GM19324 (cell line): ENCODE data around the gene GPATCH4.
A peak's percentile ranks its signal among the peaks of the same experiment; 100 is the strongest.
"Not testable (repeated sequence)": the region's sequence is repeated elsewhere in the genome, so short reads cannot be mapped to it uniquely, and the experiment has no call there.

ENCODE experiments used
- ATAC-seq: cut with Tn5 transposase; IDR thresholded peaks from one replicate; pipeline ENCODE4 v1.9.1; 2021; ENCODE audit warnings: mild to moderate bottlenecking, moderate library complexity; ENCODE audit not compliant: unreplicated experiment, low FRiP score

GPATCH4 gene

DNA sequence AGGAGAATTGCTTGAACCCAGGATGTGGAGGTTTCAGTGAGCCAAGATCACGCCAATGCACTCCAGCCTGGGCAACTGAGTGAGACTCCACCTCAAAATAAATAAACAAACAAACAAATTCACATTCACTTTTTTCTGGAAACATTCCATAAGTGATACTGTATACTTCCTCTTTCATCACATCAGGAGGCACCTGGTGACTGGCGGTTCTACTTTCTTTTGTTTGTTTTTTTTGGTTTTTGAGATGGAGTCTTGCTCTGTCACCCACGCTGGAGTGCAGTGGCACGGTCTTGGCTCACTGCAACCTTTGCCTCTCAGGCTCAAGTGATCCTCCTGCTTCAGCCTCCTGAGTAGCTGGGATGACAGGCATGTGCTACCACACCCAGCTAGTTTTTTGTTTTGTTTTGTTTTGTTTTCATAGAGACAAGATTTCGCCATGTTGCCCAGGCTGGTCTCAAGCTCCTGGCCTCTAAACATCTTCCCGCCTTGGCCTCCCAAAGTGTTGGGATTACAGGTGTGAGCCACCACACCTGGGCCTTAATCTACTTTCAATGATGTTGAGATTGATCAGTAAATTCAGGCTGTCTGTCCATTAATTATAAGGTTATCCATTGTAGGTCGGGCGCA, 28.7 kb upstream of the GPATCH4 start:
- no peak for ATAC-seq

DNA sequence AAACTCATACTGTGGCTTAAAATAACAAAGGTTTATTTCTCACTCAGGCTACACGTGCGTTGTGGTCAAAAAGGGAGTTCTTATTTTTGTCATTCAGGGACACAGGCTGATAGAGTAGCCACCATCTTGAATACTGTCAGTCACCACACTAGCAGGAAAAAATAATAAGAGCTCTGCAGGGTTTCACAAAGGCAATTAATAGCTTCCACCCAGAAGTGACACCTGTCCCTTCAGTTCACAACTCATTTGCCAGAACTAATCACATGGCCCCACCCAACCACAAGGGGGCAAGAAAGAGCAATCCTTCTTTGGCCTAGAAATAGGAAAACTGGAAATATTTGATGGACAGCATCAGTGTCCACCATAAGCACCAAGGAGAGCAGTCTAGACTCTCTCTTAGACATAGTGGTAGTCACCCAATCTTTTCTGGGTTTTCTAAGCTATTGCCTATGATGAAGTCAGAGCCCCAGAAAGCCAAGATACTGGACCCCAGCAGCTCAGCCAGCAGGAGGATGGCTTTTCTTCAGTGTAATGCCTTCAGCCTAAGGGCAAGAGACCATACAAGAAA, 26.1 kb upstream of the GPATCH4 start:
- no peak for ATAC-seq

DNA sequence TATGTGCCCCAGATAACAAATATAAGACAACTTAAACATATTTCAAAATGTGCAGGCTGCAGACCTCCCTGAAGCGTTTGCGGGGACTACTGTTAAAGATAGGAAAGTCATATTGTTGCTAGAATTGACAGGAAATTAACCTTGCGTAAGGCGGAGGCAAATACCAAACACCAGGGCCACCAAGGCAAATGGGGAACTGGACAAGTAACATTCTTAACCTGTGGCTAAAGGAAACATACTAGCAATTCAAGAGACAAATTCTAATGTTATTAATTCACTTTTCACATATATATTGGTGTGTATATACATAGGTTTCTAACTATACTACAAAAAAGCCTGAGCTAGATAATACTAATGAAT, 24.8 kb upstream of the GPATCH4 start:
- no peak for ATAC-seq

DNA sequence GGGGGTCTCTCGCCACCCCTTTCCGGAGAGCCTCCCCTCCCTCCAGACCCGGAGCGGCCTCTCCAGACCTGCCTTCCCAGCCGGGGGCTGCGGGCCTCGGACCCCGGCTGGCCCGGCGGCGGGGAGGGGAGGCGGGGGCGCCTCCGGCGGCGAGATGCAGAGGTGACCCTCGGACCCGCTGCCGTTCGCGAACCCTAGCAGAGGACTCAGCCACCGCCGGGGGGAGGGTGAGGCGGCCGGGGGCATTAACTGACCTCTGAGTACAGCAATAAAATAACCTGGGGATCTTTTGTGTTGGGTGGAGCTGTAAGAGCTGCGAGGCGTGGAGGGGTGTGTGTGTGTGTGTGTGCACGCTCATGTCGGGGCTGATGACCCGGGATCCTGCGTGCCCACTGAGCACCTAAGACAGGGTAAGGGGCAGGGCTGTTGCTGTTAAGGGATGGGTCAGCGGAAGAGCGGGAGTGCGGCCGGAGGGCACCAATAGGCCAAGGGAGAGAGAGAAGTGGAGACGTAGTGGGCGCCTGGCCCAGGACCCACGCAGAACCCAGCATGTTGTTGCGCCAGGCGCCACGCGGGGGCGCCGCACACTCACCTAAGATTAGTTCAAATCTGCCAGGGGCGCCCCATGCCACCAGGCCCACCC, 24.3 kb upstream of the GPATCH4 start:
- ATAC-seq: no peak

DNA sequence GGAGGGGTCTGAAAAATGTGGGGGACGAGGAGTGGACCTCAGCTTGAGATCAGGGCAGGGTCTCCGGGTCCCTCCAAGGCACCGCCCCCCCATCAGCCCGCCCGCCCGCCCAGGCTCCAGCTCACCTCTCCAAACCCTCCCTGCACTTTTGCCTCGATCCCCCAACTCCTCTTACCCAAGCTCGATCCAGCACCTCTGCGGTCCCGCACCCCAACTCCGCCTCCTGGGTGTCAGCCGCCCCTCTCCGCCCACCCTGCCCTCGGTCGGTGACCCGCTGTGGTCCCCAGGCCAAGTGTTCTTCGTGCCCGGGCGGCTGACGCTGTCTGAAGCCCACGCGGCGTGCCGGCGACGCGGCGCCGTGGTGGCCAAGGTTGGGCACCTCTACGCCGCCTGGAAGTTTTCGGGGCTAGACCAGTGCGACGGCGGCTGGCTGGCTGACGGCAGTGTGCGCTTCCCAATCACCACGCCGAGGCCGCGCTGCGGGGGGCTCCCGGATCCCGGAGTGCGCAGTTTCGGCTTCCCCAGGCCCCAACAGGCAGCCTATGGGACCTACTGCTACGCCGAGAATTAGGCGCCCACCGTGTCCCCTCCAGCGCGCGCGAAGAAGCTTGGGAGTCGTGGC, 23.6 kb upstream of the GPATCH4 start:
- no peak for ATAC-seq

DNA sequence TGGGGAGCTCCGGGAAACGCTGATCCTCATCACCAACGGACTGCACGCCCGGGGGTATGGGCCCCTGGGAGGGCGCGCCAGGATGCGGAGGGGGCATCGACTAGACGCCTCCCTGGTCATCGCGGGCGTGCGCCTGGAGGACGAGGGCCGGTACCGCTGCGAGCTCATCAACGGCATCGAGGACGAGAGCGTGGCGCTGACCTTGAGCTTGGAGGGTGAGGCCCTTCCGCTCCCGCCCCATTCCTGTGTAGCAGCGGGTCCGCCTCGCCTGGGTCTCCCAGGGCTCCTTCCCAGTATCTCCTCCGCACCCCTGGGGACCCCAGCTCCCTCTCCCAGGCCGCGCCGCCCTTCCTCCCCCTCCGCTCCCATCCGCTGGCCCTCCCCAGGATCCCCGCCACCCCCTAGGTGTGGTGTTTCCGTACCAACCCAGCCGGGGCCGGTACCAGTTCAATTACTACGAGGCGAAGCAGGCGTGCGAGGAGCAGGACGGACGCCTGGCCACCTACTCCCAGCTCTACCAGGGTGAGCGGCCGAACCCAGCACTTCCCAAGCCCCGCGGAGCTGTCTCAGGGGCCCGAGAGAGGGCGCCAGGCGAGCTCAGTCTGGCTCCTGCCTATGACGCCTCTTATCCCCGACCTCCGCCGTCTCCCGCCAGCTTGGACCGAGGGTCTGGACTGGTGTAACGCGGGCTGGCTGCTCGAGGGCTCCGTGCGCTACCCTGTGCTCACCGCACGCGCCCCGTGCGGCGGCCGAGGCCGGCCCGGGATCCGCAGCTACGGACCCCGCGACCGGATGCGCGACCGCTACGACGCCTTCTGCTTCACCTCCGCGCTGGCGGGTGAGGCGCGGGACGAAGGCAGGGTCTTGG, 22.9 kb upstream of the GPATCH4 start:
- ATAC-seq: no peak

DNA sequence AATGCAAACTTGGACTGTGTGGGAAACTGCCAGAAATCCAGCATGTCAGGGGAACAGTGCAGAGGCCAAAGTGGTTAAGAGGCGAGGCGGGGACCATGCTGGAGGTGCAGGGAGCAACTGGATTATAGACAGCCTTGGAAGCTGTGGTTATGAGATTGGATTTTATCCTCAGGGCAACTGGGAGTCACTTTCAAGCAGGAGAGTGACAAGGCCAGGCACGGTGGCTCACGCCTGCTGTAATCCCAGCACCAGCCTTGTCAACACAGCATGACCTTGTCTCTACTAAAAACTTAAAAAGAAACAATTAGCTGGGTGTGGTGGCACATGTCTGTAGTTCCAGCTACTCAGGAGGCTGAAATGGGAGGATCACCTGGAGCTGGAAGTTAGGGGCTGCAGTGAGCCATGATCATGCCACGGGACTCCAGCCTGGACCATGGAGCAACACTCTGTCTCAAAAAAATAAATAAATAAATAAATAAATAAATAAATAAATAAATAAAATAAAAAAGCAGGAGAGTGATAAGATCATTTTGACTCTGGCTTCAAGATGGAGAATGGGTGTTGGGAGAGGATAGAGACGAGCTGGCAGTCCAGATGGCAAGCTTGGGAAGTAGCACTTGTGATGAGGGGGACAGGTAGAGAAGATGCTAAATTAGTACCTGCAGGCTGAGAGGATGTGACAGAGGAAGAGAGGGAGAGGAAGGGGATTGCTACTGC, 21.5 kb upstream of the GPATCH4 start:
- no peak for ATAC-seq

DNA sequence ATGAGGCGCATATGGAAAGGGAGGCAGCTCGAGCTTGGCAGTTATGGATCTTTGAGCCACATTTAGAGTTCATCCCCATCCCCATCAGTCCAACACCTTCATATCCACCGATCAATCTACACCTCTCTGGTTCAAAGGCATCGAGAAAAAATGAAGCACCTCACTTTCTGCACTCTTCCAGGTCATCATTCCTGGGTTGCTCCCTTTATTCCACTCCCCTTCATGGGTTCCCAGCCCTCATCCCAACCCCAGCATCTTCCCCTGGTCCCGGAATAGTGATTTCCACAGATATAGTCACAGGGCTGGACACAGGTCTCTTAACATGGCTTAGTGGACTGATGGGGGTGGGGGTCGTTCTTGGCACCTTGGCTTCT, 18.3 kb upstream of the GPATCH4 start:
- ATAC-seq: no peak

DNA sequence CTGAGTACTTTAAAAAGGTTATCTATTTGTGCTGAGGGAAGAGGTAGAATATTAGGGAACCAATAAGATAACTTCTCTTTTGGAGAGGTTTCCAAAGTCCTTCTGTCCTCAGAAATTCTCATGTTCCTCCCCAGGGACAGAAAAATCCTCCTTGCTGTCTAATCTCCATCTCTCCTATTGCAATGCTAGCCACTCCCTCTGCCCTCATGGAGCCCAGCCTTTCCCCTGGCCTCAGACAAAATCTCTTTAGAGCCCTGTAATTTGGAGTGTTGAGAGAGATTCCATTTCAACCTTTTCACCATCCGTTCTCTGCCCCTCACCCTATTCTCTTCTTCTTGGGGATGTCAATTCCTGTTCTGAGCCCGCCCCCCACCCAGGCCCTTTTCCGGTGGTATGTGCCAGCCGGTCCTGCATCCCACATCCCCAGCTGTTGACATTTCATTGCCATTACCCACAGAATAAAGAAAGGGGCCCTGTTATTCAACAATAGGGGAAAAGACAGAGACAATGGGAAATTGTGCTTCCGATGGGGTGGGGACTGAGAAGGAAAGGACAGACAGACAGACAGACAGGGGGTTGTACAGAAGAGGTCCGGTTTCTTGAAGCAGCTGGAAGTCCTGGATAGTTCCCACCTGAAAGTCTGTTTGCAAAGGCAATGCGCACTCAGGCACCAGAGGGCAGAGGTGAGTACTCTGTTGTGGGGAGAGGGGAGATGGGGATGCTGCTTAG, 17.7 kb upstream of the GPATCH4 start, which contains the start of gene HAPLN2:
TSS of gene HAPLN2 (plus strand) at position 563 of the 729 bp plus-strand sequence. CDS start 4,076 bp downstream, outside the sequence.
- ATAC-seq: no peak

DNA sequence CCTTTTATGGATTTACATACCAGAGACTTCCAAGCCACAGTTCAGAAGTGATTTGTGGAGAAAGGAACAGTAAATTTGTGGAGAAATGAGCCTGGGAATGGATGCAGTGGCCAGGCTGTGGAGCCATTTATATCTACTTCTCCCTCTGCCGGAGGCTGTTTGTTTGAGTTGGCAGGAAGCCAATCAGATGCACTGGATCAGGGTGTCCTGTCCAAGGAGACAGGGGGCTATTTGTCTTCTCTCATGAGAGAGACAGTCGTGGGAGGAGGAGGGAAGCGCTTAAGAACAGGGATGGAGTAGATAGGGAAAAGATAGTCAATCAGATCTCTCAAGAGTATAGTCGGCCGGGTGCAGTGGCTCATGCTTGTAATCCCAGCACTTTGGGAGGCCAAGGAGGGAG, 15.2 kb upstream of the GPATCH4 start:
- ATAC-seq: no peak

DNA sequence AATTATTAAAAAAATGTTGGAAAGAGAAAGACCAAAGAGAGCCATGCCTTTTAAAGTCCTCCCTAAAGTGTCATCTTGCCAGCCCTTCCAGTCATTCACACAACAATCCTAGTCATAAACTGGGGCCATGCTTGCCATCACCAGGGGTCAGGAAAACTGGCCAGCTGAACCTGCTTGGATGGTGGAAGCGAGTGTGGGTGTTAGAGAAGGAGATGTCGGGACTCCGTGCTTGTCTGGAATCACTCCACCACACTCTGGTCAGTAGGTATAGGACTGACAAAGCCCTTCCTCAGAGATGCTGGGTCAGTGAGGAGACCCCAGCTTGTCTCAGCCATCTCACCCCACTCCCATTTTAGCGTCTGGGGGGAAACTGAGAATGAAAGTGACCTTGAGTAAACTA, 14.7 kb upstream of the GPATCH4 start:
- ATAC-seq: no peak

DNA sequence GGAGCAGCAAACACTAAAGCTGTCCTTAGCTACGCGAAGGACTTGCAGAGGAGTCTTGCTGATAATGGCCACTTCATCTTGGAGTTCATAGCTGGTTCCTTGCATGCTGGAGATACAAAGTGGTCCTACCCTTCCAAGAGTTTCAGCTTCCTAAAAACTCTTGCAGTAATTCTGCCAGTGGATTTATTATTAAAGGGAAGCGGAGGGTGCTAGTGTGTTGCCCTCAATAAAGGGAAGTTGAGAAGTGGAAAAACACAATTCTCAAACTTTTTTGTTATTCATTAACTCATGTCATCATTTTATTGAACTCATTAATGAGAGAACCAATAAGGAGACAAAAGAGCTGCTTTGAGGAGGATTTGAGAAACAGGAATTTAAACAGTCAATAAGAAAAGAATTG, 11.4 kb upstream of the GPATCH4 start:
- ATAC-seq: no peak

DNA sequence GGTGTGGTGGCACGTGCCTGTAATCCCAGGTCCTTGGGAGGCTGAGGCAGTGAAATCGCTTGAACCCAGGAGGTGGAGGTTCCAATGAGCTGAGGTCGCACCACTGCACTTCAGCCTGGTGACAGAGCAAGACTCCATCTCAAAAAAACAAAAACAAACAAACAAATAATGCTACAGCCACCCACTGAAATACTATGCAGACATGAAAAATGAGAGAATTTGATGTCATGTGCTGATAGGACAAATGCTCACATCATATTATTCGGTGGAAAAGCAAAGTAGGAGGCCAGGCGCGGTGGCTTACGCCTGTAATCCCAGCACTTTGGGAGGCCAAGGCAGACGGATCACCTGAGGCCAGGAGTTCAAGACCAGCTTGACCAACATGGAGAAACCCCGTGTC, 8.8 kb upstream of the GPATCH4 start:
- ATAC-seq: not testable (repeated sequence)

DNA sequence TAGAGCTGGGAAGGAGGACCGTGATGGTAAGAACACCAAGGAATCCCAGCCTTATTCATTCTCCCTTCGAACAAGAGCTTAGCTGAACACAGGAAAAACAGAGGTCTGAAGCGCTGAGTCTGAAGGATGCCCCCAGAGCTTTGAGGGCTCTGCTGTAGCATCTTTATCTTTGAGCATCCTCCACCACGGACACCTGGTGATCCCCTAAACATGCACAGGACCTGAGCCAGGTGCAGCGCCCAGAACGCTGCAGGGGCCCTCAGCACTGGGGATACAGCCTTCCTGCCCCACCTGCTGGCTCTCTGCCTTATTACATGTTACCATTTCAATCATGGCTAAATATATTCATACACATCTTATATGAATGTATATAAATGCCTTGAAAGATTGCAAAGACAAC, 7.7 kb upstream of the GPATCH4 start:
- no peak for ATAC-seq

DNA sequence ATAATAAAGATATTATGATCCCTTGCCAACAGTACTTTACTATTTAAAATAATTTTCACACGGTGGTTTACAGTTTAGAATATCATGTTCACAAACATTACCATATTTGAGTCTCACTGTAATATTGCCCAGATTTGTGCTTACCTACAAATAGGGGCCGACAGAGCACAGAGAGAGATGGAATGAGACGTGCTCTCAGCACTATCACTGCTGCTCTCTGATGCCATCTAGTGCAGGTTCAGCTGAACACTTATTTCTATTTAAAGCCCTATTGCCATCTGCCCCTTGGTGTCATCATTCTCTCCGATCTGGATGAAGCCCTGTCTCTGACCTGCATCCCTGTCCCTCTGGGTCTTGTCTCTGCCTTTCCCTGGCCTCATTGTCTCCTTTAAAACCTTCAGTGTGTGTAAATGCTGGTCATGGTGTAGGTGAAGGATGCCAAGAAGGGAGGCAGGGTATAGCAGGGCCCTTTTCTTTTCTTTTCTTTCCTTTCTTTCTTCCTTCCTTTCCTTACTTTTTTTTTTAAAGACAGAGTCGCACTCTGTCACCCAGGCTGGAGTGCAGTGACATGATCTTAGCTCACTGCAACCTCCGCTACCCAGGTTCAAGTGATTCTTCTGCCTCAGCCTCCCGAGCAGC, 6.9 kb upstream of the GPATCH4 start:
- ATAC-seq: no peak

DNA sequence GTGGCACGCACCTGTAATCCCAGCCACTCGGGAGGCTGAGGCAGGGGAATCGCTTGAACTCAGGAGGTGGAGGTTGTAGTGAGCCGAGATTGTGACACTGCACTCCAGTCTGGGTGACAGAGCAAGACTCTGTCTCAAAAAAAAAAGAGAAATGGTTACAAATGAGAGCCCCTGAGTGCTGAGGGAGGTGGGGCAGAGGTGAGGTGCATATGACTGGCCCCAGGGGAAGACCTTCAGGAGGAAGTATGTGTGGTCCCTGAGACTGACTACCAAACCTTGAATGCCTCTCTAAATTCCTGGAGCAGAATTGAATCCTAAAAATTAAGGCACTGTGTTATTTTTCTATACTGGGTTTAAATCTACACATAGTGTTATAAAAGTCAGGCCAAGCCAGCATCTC, 6.1 kb upstream of the GPATCH4 start:
- ATAC-seq: not testable (repeated sequence)

DNA sequence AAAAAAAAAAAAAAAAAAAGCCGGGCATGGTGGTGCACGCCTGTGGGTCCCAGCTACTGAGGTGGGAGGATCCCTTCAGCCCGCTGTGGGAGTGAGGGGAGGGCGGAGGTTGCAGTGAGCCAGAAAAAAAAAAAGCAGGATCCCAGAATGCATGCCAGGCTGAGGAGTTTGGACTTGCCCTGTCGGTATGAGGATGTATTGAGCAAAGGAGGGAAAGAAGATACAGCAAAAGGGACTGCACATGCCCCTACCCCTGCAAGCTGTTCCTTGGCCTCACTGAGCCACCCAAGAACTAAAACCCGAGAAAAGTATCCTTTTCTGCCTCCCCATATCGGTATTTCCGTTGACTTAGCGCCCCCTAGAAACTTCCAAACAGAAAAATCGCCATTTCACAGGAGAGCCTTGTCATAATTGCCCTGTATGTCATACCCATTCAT, 1.3 kb upstream of the GPATCH4 start:
- ATAC-seq: no peak

DNA sequence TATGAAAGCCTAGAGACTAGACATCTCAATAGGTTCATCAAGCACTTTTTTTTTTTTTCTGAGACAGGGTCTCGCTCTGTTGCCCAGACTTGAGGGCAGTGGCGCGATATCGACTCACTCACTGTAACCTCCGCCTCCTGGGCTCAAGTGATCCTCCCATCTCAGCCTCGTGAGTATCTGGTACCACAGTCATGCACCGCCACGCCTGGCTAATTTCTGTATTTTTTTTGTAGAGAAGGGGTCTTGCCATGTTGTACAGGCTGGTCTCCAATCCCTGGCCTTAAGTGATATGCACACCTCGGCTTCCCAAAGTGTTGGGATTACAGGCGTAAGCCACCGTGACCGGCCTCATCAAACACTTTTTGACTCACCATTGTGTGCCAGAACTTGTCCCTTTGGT, 613 bp upstream of the GPATCH4 start:
- peak; percentile 12 for ATAC-seq

DNA sequence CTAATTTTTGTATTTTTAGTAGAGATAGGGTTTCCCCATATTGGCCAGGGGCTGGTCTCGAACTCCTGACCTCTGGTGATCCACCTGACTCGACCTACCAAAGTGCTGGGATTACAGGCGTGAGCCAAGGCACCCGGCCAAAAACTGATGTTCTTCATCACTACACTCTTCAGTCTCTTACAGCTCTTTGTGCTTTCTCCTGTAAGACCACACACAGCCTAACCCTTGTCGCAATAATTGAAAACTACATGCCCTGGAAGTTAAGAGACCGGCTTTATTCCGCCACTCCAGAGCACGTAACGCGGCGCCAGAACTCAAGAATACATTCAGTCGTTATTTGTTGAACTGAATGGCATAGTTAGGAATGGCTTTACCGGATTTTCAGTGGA, 552 bp downstream of the GPATCH4 start:
- ATAC-seq: no peak
